ENCODE data around the gene WDPCP.
"Not testable (repeated sequence)": the region's sequence is repeated elsewhere in the genome, so short reads cannot be mapped to it uniquely, and the experiment has no call there.

The WDPCP gene

DNA sequence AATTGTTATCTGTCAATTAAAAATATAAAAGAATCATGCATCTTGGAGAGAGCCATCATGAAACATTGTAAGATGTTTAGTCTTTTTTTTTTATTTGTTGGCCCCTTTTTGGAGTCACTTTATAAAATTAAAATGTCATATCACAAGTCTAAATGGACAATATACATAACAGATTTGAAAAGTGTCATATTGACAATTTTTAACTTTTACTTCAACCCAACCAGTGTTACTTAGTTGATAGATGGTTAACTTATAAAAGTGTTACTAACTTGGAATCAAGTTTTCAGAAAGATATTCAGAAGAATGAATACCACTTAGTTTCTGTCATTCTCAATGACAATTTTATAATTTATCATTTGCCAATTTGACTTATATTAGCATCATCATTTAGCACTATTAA, 319.3 kb downstream of the WDPCP start:
- DNase-seq (ENCODE audit: low read depth in 1 of 2, low spot score in 1 of 2), result no peak

DNA sequence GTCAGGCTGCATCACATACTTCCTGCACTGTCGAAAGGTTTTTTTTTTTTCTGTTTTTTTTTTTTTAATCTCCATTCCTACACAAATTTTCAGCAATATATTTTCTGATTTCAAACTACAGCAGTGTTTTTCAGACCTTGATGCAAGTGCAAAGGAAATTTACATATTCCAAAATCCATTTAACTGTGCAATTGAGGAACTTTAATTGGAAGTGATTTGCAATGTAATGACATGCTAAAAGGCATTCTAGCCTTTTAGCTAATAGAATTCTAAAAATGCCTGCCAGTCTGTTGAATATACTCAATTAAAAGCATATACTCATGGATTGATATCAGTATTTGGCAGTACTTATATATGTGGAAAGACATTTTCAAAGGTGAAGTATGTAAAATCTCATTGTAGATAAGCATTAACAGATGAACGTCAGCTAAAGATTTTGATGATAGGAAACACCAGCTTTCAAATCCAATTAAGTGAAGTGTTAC, 327.1 kb downstream of the WDPCP start:
- no peak for DNase-seq (ENCODE audit: low read depth in 1 of 2, low spot score in 1 of 2)

DNA sequence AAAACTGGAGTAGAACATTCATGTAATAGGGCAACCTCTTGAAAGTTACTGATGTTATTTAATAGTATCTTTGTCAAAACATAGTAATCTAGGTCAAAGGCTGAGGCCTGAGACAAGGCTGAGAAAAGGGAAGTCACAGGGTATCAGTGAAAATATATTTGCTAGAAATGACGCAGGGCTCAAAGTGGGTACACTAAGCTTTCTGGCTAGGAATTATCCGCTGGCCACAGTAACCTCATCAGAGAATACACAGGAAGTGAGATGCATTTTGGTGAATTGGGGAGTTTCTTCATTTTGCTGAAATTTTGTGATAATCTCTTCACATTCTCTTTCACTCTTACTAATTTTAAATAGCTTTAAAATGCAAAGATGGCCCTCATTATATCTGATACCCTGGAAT, 330.8 kb downstream of the WDPCP start:
- DNase-seq (ENCODE audit: low read depth in 1 of 2, low spot score in 1 of 2), result no peak

DNA sequence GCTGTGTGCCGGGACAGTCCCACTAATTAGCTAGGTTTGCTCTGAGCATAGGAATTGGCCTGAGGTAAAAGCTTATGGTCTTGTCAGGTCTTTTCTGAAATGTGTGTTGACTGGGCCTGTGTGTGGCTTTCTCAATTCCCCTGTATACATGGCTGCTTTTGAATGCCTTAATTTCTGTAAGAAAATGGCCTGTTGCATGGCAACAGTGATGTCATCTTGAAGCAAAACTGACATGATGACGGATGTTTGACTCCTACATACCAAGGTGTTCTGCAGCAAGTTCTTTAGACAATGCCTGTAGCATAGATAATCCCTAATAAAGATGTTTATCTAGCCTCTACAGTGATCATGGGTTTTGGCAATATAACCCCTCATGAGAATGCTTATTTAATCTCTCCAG, 339.1 kb downstream of the WDPCP start:
- no peak for DNase-seq (ENCODE audit: low read depth in 1 of 2, low spot score in 1 of 2)

DNA sequence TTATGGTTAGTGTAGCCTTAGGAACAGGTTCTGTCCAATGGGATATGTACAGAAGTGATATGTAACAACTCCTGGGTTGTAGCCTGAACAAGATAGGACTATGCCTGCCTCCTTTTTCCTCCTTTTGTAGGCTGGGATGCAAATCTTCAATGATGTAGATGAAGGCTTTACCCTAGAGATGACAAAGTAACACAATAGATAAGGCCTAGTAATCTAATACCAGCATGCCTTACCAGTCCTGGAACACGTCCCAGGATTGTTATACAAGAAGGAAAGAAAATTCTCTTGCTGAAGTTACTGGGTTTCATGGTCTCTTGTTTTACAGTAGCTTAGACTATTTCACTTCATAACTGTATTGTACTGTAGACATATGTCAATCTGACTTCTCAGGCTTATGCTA, 345.5 kb downstream of the WDPCP start:
- DNase-seq (ENCODE audit: low read depth in 1 of 2, low spot score in 1 of 2), result no peak

DNA sequence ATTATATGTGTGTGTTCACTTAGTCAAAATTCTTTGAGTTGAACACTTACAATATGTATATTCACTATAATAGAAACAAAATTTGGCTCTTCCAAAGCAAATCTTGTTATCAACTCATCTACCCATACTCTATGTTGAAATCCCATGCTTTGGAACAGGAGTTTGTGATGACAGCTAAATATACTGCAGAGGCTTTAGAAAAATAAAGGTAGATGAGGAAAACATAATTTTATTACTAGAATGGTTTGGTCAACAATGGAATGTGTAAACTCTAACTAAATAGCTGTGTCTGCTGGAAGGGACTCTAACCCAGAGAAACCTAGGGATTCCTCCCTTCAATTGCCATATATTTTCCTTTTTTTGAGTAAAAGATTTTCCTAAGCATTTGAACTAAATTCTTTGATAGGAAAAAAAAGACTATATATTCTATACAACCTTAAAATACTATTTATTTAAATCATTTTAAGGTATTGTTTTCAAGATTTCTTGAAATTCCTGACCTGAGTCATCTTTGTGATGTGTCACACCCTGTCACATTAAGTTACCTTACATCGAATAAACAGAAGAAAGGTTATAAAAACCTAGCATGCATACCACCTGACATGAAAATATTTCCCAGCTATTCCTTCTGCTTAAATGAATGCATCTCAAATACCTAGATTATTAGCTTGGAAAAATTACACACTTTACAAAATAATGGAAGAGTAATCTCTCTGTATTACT, 362.2 kb downstream of the WDPCP start:
- no peak for DNase-seq (ENCODE audit: low read depth in 1 of 2, low spot score in 1 of 2)

DNA sequence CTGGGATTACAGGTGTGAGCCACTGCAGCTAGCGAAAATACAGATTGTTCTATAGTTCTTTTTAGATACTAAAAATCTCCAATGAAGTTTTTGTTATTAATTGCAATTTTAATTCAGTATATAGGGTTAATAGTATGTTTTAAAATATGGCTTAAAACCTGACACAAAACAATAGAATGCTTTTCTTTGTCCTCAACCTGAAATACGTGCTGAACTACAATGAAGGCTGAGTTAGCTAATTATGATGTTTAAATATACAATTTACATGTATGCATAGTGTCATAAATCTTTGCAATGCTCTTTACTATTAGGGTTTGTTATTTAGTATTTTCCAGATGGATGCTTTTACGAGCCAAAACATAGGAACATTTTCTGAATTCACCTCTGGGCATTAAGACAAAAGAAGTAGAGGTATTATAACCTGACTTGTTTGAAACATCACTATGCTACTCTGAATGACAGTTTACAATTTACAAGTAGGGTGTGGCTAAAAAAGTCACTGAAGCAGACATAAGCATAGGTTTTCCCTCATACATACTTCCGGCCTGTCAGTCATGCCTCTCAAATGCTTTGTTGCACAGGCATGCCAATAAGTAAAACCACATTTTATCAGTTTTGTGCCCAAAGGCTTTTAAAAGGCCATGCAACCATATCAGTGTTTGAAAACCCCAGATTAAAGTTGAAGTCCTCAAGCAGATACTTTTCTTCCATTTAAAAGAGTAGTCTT, 369.3 kb downstream of the WDPCP start:
- DNase-seq (ENCODE audit: low read depth in 1 of 2, low spot score in 1 of 2), result no peak

- DNase-seq (ENCODE audit: low read depth in 1 of 2, low spot score in 1 of 2), result no peak
These were observed 393.0 kb downstream of the WDPCP start for GRCh38 chr2:63195310-63195709.

DNA sequence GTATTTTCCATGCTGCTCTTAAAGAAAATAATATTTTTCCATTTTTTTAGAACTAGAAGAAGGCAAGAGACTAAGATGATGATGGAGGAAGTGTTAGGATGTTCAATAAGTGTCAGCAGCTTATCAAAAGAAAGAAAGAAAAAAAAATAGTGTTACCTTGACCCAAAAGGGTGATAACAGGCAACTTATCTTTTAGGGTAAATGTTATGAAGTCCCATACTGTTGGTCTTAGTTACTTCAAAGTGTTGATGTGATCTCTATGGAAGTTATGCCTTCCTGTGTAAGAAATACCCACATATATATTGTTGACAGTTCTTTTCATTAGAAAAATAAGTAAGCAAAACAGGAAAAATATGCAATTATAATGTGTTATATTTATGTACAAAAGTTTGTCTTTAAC, 394.1 kb downstream of the WDPCP start:
- no peak for DNase-seq (ENCODE audit: low read depth in 1 of 2, low spot score in 1 of 2)

- DNase-seq (ENCODE audit: low read depth in 1 of 2, low spot score in 1 of 2), result no peak
These were observed 395.1 kb downstream of the WDPCP start for GRCh38 chr2:63192889-63193774.

DNA sequence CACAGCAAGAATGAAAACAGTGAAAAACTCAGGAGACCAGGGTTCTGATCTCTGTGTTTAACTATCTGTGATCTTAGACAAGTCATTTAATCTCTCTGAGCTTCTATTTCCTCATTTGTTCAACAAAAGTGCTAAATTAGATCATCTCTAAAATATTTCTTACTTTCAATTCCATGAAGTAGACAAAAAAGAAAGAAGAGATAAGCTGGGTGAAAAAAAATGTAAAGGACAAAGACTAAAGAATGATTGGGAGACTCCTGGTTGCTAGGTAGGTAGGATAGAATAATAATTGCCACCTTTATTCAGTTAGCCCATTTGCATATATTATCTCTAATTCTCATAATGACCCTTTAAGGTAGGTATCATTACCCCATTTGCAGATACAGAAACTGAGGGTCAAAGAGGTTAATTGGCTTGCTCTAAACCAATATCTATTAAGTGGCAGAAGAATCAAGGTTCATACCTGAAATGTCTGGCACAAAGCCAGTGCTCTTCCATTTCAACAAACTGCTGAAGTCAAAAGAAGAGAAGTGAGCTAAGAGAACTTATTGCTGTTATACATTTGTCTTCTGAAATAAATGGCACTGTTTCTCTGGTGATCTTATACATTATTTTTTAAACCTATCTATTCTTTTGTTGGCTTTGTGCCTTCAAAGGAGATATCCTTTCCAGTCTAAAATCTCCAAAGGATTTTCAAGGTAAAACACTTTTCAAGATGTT, 395.9 kb downstream of the WDPCP start:
- DNase-seq (ENCODE audit: low read depth in 1 of 2, low spot score in 1 of 2), result no peak

DNA sequence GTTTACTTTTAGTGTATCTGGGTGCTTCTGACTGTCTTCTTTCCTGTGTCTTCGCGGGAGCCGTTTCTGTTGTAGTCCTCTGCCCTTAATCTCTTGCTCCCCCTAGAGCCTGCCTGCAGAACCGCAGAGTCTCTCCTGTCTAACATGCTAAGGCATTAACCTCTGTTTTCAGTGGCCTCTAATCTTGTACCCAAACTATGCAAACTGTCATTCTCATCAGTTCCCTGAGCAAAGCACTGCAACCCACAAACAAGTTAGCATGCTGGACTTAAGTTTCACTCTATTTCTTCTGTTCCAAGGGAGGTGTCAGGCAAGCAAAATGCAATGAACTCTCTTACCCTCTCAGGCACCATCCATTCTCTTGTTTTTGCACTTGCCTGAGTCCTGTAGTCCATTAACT, 399.3 kb downstream of the WDPCP start:
- no peak for DNase-seq (ENCODE audit: low read depth in 1 of 2, low spot score in 1 of 2)

DNA sequence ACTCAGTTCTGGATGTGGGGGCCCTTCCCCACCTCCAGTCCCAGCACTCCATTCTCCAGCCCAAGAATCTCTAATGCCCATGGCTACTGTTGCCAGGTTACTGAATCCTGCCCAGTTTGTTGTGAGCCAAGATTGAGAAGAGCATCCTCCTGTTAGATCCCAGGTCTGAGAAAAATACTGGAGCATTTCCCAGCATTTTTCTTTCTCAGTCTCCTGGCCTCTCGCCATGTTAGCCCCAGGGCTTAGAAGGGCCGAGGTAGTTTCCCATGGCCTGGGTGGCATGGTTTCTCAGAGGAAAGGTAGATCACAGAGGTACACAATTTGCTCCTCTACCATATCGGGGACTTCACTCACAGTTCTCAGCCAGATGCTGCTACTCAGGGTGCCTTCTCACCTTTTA, 401.9 kb downstream of the WDPCP start:
- DNase-seq (ENCODE audit: low read depth in 1 of 2, low spot score in 1 of 2), result no peak

- DNase-seq (ENCODE audit: low read depth in 1 of 2, low spot score in 1 of 2), result no peak
These were observed 425.0 kb downstream of the WDPCP start for GRCh38 chr2:63163161-63163820.

DNA sequence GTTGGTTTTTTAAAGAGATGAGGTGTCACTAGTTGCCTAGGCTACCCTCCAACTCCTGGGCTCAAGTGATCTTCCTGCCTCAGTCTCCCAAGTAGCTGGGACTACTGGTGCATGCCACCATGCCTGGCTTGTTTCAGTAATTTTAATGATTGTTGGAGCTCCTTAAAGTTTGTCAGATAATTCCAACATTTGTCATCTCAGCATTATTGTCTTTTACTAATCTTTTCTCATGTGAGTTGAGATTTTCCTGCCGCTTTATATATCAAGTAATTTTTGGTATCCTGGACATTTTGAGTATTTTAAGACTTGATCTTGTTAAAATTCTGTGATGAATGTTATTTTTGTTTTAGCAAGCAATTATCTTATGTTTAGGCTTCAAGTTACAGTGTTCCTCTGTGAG, 429.0 kb downstream of the WDPCP start:
- no peak for DNase-seq (ENCODE audit: low read depth in 1 of 2, low spot score in 1 of 2)

DNA sequence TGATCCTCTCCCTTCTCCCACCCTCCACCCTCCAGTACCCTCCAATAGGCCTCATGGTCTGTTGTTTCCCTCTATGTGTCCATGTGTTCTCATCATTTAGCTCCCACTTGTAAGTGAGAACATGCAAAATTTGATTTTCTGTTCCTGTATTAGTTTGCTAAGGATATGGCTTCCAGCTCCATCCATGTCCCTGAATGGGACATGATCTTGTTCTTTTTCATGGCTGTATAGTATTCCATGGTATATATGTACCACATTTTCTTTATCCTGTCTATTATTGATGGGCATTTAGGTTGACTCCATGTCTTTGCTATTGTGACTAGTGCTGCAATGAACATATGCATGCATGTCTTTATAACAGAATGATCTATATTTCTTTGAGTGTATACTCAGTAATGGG, 451.6 kb downstream of the WDPCP start:
- DNase-seq (ENCODE audit: low read depth in 1 of 2, low spot score in 1 of 2), result not testable (repeated sequence)

GRCh38 chr2:63132020-63132419, 456.3 kb downstream of the WDPCP start:
- no peak for DNase-seq (ENCODE audit: low read depth in 1 of 2, low spot score in 1 of 2)

GRCh38 chr2:63131196-63131595, 457.1 kb downstream of the WDPCP start:
- DNase-seq (ENCODE audit: low read depth in 1 of 2, low spot score in 1 of 2), result no peak

- no peak for DNase-seq (ENCODE audit: low read depth in 1 of 2, low spot score in 1 of 2)
These were observed 460.7 kb downstream of the WDPCP start for GRCh38 chr2:63127594-63127993.

DNA sequence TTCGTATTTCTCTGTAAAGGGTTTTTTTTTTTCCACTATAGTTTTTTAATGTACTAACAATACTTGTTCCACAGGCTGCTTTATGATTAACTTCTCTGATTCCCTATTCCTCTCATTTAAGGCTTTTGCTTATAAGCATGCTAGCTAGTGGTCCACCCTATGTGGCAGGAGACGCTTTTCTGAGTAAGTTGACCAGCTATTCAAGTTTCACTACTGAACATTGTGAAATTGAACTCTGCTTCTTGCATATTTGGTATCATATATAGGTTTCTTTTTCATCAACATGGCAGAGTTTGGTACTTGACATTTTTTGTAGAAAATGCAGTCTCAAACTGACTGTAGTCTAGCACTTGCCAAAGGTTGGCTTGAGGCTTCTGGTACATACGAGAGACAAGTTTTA, 463.4 kb downstream of the WDPCP start:
- no peak for DNase-seq (ENCODE audit: low read depth in 1 of 2, low spot score in 1 of 2)

GRCh38 chr2:63124218-63124617, 464.1 kb downstream of the WDPCP start:
- no peak for DNase-seq (ENCODE audit: low read depth in 1 of 2, low spot score in 1 of 2)

Data from activated CD4-positive, alpha-beta T cell treated with anti-CD3 and anti-CD28 coated beads, Interleukin-2, amount 50 U/mL, for 24 hours (primary cell).